GM11168 (cell line): ENCODE data around the gene MINDY4B.

ENCODE experiments used
- in situ Hi-C: fragments of 300-500 bp; cut with MboI; formaldehyde crosslinking; loops from one replicate; pipeline ENCODE4 v1.12.0; 2022; ENCODE audit warnings: low sequenced_read_pairs; ENCODE audit not compliant: unreplicated experiment

MINDY4B gene

DNA sequence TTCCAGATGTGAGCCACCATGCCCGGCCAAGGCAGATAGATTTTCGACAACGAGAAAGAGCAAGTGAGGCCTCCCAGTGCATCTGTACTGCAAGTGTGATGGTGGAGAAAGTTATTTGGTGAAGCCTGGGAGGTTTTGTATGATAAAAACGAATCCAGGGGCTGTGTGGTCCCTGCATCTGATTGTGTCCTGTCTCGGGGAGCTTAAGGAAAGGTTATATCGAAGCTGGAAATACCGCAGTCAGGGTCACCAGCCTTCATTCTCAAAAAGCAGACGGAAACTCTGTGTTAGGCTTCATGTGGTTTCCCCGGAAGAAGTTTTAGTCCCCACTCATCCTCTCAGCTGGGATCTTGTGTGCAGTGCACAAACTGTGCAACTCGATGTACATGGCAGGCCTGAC lies 3.4 kb downstream of the MINDY4B start:
- in situ Hi-C loops: no loop called here

- in situ Hi-C loops: no loop called here
Measured at GRCh38 chr3:150899141-150899540, 6.1 kb downstream of the MINDY4B start.

GRCh38 chr3:150898046-150898754 lies 7.0 kb downstream of the MINDY4B start:
- in situ Hi-C loops: no loop called here

GRCh38 chr3:150897592-150897991 lies 7.6 kb downstream of the MINDY4B start:
- in situ Hi-C loops: no loop called here

DNA sequence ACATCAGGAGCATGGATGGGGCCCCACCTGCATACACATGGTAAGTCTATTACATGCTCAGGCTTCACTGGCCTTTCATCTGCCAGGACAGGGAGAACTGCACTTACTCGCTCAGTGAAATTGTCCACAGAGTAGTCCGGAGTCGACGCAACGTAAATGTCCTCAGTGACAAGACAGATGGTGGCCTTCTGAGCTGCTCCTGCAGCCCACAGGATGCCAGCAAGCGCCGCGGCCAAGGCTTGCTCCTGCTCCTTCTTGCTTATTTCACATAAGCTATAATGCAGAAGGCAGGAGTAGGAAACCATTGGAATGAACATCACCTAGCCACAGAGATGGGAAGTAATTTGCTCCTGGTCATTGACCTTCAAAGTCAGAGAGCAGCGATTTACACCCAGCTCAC lies 14.4 kb downstream of the MINDY4B start:
- in situ Hi-C loops: no loop called here

DNA sequence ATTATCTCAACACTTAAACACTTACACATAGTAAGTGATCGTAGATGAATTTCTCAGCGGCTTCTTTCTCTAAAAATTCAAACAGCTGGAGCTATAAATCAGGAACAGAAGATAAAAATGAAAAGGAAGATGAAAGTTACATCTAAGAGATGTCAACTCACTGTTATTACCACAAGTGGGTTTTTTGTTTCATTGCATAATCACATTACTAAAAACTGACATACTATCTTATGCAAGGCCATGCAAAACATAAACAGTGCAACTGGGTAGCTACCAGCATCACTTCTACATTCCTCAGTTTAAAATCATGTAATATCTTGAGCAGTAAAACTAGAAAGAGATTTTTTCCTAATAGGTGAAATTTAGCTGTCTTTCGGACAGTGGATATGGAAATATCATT lies 14.9 kb downstream of the MINDY4B start:
- in situ Hi-C loops: no loop called here

DNA sequence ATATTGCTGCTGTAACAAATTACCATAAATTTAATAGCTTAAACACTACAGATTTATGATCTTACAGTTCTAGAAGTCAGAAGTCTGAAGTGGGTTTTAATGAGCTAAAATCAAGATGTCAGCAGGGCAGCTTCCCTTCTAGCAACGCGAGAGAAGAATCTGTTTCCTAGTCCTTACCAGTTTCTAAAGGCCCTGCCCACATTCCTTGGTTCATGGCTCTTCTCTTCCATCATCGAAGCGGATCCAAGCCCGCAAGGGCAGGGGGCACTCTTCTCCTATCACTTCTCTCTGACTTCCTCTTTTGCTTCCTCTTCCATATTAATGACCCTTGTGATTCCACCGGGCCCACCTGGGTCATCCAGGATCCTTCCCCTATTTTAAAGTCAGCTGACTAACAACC lies 16.1 kb downstream of the MINDY4B start:
- in situ Hi-C loops: no loop called here

GRCh38 chr3:150887031-150887430 lies 18.2 kb downstream of the MINDY4B start:
- in situ Hi-C loops: no loop called here

- in situ Hi-C loops: no loop called here
Measured at GRCh38 chr3:150885535-150885934, 19.7 kb downstream of the MINDY4B start.

GRCh38 chr3:150878996-150879575 lies 26.2 kb downstream of the MINDY4B start:
- in situ Hi-C loops: no loop called here

GRCh38 chr3:150878290-150878689 lies 26.9 kb downstream of the MINDY4B start:
- in situ Hi-C loops: no loop called here

GRCh38 chr3:150877303-150877702 lies 27.9 kb downstream of the MINDY4B start:
- in situ Hi-C loops: no loop called here

DNA sequence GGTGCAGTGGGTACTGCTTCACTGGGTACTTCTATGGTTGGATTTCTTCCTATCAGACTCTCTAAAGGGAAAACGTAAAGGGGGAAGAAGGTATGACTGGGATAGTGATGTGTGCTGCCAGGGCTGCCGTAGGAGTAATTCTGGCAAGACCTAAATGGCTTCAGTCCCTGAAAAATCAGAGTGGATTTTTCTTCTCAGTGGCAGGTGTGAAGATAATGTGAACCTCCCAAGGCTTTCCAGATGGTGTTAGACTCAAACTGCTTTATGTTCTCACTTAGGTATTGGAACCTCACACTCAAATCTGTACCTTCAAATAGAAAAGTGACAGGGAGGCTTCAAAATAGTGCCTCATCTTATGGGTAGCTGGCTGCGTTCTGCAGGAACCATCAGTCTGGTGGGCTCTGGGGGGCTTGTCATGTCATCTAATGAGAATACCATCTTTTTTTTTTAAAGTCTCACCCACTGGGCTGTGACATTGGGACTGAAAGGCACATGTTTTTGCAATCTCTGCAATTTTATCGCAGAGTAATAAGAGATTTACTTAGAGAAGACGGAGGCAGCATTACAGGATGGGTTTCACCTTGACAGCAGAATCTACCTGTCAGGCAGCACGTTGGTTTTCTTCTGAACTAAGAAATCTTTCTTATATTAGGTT lies 28.5 kb downstream of the MINDY4B start:
- in situ Hi-C loops: no loop called here

- in situ Hi-C loops: no loop called here
Measured at GRCh38 chr3:150875548-150875947, 29.7 kb downstream of the MINDY4B start.

DNA sequence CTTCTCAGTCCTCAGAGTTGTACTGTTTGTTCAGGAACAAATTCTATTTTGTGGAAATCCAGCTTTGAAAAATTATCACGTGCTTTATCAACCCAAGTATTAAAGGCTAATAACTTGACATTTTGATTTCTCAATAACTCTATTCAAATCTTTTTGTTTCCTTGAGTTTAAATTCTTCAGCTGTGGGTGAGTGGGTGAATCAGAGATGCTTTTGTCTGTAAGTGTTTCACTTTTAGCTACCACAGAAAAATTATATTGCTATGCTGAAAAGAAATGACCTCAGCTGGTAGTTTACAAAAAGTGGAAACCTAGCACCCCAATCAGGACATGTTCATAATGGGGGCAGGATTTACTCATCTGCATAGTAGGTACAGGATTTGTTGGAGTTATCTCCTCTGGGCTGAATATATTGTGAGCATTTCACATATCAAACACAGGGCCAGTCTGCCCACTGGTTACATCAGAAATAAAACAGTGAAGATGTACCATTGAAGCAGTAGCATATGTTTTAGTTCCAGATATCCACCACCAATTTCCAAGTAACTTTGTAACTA lies 30.5 kb downstream of the MINDY4B start:
- in situ Hi-C loops: no loop called here

DNA sequence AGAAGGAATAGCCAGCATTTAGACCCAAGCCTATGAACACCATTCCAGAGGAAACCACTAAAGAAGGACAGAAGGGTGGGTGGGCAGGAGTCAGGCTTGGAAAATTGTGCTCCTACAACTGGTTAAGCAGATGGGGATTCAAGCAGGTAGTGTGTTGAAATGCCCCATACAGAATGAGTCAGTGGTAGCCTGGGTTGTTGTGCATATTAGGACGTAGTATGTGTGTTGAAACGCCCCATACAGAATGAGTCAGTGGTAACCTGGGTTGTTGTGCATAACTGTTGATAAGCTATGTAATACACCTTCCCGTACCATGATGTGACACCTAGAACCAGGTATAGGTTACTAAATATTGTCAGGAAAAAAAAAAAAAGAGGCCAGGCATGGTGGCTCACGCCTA lies 34.0 kb downstream of the MINDY4B start:
- in situ Hi-C loops: no loop called here

GRCh38 chr3:150870406-150870805 lies 34.8 kb downstream of the MINDY4B start:
- in situ Hi-C loops: no loop called here

GRCh38 chr3:150868282-150868681 lies 37.0 kb downstream of the MINDY4B start:
- in situ Hi-C loops: loop anchor here (10.0 kb wide), 1 partner anchor 83 kb away; no protein-coding TSS in a partner anchor

DNA sequence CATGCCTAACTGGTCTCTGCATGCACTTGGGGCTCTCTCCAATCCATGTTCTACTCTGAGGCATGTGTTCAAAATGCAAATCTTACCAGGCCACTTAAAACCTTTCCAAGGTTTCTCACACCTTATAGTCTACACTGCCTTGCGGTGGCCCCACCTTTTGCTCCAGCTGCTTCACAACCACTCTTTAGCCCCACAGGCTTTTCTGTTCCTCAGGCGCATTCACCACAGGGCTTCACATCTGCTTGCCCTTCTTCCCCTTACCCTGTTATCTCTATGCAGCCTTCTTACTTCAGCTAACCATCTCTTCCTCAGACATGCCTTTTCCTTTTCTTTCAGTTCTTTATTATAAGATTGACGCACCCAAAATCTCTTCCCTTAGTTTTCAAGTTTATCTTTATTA lies 37.8 kb downstream of the MINDY4B start:
- in situ Hi-C loops: loop anchor here (10.0 kb wide), 1 partner anchor 83 kb away; no protein-coding TSS in a partner anchor

DNA sequence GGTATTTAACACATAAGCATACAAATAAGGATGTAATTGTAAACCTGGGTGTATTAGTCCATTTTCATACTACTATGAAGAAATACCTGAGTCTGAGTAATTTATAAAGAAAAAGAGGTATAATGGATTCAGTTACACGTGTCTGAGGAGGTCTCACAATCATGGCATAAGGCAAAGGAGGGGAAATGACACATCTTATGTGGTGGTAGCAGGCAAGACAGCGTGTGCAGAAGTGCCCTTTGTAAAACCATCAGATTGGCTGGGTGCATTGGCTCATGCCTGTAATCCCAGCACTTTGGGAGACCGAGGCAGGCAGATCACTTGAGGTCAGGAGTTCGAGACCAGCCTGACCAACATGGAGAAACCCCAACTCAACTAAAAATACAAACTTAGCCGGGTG lies 41.3 kb downstream of the MINDY4B start:
- in situ Hi-C loops: loop anchor here (10.0 kb wide), 1 partner anchor 79 kb away; no protein-coding TSS in a partner anchor

DNA sequence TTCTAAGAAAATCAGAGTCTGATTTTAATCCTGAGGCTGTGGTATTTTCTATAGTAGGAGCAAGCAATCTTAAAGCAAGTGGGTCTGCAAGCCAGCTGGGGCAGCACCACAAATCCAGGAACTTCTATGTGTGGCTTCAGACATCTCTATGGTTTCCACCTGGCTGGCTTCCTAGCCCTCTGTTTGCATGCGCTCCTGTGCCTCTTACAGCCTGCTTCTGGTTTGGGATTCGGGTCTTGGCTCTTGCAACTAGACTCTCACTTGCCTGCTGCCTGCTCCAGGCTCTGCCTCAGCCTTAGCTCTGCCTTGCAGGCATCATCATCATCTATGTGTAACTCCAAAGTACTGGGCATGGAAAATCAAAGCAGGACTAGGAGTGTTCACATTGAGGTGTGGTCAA lies 43.4 kb downstream of the MINDY4B start:
- in situ Hi-C loops: loop anchor here (10.0 kb wide), 1 partner anchor 77 kb away; no protein-coding TSS in a partner anchor
